SIG-M5 treated with dmso at 0.1 percent for 504 hours (cell line): Measurements from ENCODE around the gene NAA50.

Source experiments
- DNase-seq: peaks from one replicate; lab custom pipeline; 2025; ENCODE audit not compliant: unreplicated experiment; lab: John Stamatoyannopoulos, UW

The NAA50 gene

GRCh38 chr3:113690482-113690881, 55.6 kb downstream of the NAA50 start:
- no peak for DNase-seq

- peak; percentile 46 for DNase-seq
Measured at GRCh38 chr3:113685956-113686721, 59.9 kb downstream of the NAA50 start.

GRCh38 chr3:113685124-113685523, 60.9 kb downstream of the NAA50 start:
- no peak for DNase-seq

GRCh38 chr3:113684271-113684819, 61.7 kb downstream of the NAA50 start:
- DNase-seq, result peak; percentile 66

GRCh38 chr3:113678773-113679172, 67.3 kb downstream of the NAA50 start:
- no peak for DNase-seq

- DNase-seq, result no peak
Measured at GRCh38 chr3:113677737-113678136, 68.3 kb downstream of the NAA50 start.

- DNase-seq, result no peak
Measured at GRCh38 chr3:113676261-113676660, 69.8 kb downstream of the NAA50 start.

- no peak for DNase-seq
Measured at GRCh38 chr3:113673593-113673992, 72.5 kb downstream of the NAA50 start.

- DNase-seq, result no peak
Measured at GRCh38 chr3:113668015-113668414, 78.0 kb downstream of the NAA50 start.
